ENCODE data around the gene BTBD19.
A peak's percentile ranks its signal among the peaks of the same experiment; 100 is the strongest.

The BTBD19 gene

DNA sequence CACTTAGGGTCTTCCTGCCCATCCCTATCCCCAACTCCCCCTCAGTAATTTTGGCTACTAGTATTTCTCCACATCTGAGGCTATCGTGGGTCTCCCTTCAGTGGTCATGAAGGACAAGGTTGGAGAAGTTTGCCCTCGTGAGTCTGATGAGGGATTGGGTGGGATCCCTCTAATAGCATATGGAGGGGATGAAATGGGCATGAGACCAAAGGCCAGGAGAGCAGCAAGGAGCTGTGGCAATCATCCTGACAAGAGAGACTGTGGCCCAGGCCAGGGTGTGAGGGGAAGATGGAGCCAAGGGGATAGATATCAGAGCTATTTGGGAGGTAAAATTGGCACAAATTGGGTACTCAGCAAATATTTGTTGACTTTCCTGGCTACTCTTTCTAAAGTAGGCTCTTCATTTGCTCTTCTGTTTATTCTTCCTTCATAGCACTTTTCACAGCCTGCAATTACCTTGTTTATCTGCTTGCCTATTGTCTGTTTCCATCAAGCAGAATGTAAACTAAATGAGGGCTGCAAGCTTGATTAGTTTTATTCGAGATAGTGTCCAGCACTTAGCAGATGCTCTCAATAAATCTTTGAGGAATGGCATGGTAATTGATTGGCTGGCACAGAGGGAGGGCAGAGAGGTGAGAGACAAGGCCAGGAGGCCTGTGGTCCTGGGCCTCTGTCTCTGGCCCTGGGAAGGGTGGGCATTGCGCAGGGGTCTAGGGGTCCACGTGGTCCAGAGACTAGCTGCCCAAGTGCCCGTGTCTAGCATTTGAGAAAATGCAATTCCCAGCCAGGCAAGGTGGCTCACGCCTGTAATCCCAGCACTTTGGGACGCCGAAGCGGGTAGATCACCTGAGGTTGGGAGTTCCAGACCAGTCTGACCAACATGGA, 9.6 kb upstream of the BTBD19 start:
- Histone ChIP-seq H3K36me3 (ENCODE audit: control insufficient read depth in 4 of 4, insufficient read depth in 4 of 4, low read length in 3 of 4) (peaks cover 6 to 19% (median 14%) of the 10 kb centered on the region in 4 experiments), H3K9me3 (ENCODE audit: control extremely low read depth in 1 of 5, control insufficient read depth in 4 of 5, insufficient read depth in 2 of 5, low read depth in 1 of 5, low read length in 4 of 5) (no peaks in the 10 kb centered on the region), H3K4me3 (ENCODE audit: control insufficient read depth in 1 of 7, extremely low read depth in 1 of 7, insufficient read depth in 4 of 7, low read depth in 2 of 7, low read length in 6 of 7) (no peak overlapping the region), H3K27ac (ENCODE audit: insufficient read depth in 1 of 2, low read depth in 1 of 2, low read length in 2 of 2, poor library complexity in 1 of 2, severe bottlenecking in 2 of 2) (peak overlapping the region in 1 of 2 experiments; percentile 71), H3K4me1 (ENCODE audit: control extremely low read depth in 1 of 4, control insufficient read depth in 4 of 4, insufficient read depth in 4 of 4, low read length in 3 of 4) (peaks cover 0 to 32% (median 24%) of the 10 kb centered on the region in 4 experiments), H3K27me3 (replicated peaks in 2 of 5; ENCODE audit: control insufficient read depth in 4 of 5, insufficient read depth in 5 of 5, low read length in 4 of 5) (no peaks in the 10 kb centered on the region)
- WGBS (ENCODE audit: insufficient coverage) = 94% methylated on average over 9 of the region's 10 CpGs
- CTCF ChIA-PET = interaction anchor here (0.8 to 5.5 kb wide), 8 partner anchors 8 to 44 kb away, joined by 3 to 32 read pairs (median 6); partner anchors contain the start of genes BEST4, BTBD19 and PTCH2
- POLR2A ChIA-PET = interaction anchor here (0.6 to 3.1 kb wide), 5 partner anchors 10 to 159 kb away, joined by 3 to 59 read pairs (median 21); partner anchors contain the start of genes BTBD19 and RPS8
- no peak for DNase-seq

DNA sequence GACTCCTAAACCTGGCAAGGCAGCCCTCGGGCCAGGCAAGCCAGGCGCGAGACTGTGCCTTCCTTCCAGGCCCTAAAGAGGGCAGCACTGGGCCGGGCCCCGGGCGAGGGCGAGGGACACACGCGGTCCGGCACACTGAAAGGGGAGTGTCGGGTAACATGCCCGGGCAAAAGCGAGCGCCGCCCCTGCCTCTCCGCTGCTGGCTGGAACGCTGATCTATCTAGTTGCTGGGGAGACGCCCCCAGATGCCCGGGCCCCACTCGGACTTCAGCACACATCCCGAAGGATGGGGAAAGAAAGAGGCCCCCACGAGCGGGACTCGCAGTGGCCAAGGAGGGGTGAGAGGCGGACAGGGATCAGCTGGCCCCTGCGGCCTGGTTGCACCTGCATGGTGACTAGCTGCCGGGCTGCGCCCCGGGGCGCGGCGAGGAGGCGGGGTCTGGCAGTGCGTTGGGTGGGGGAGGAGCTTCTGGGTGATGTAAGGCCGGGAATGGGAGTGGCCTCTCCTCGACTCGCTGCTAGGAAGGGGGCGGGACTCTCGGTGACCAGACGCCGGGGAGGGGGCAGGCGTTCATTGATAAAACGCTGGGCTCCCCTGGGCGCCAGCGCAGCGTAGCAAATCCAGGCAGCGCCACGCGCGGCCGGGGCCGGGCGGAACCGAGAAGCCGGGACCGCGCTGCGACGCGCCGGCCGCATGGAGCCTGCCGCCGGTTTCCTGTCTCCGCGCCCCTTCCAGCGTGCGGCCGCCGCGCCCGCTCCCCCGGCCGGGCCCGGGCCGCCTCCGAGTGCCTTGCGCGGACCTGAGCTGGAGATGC, 8.3 kb upstream of the BTBD19 start, which contains the start of gene PLK3:
Gene PLK3 (plus strand): TSS at position 608 of the 815 bp plus-strand sequence. CDS start 87 bp downstream, at position 695.
- peak within 1 kb of the TSS; percentile 58 to 86 (median 78) for H3K4me3 ChIP-seq (ENCODE audit: control insufficient read depth in 1 of 7, extremely low read depth in 1 of 7, insufficient read depth in 4 of 7, low read depth in 2 of 7, low read length in 6 of 7)
- no peaks in the 10 kb centered on the region for H3K9me3 ChIP-seq (ENCODE audit: control extremely low read depth in 1 of 5, control insufficient read depth in 4 of 5, insufficient read depth in 2 of 5, low read depth in 1 of 5, low read length in 4 of 5)
- ChIA-PET CTCF (interaction anchor here (0.7 to 5.5 kb wide), 13 partner anchors 9 to 514 kb away, joined by 3 to 32 read pairs (median 5); partner anchors contain the start of genes BEST4, BTBD19 and PTCH2), POLR2A (interaction anchor here (0.6 to 3.1 kb wide), 14 partner anchors 9 to 78 kb away, joined by 3 to 59 read pairs (median 6); partner anchors contain the start of genes BTBD19, RNU5D-1 and RPS8)
- H3K27me3 ChIP-seq (replicated peaks in 2 of 5; ENCODE audit: control insufficient read depth in 4 of 5, insufficient read depth in 5 of 5, low read length in 4 of 5) = no peaks in the 10 kb centered on the region
- peaks cover 6 to 29% (median 23%) of the 10 kb centered on the region in 4 experiments for H3K36me3 ChIP-seq (ENCODE audit: control insufficient read depth in 4 of 4, insufficient read depth in 4 of 4, low read length in 3 of 4)
- peak; percentile 97 to 99 (median 99) for DNase-seq
- H3K4me1 ChIP-seq (ENCODE audit: control extremely low read depth in 1 of 4, control insufficient read depth in 4 of 4, insufficient read depth in 4 of 4, low read length in 3 of 4) = peaks cover 0 to 32% (median 24%) of the 10 kb centered on the region in 4 experiments
- peak within 1 kb of the TSS in 1 of 2 experiments; percentile 71 for H3K27ac ChIP-seq (ENCODE audit: insufficient read depth in 1 of 2, low read depth in 1 of 2, low read length in 2 of 2, poor library complexity in 1 of 2, severe bottlenecking in 2 of 2)
- 0% methylated on average over 79 of the region's 79 CpGs for WGBS (ENCODE audit: insufficient coverage)

DNA sequence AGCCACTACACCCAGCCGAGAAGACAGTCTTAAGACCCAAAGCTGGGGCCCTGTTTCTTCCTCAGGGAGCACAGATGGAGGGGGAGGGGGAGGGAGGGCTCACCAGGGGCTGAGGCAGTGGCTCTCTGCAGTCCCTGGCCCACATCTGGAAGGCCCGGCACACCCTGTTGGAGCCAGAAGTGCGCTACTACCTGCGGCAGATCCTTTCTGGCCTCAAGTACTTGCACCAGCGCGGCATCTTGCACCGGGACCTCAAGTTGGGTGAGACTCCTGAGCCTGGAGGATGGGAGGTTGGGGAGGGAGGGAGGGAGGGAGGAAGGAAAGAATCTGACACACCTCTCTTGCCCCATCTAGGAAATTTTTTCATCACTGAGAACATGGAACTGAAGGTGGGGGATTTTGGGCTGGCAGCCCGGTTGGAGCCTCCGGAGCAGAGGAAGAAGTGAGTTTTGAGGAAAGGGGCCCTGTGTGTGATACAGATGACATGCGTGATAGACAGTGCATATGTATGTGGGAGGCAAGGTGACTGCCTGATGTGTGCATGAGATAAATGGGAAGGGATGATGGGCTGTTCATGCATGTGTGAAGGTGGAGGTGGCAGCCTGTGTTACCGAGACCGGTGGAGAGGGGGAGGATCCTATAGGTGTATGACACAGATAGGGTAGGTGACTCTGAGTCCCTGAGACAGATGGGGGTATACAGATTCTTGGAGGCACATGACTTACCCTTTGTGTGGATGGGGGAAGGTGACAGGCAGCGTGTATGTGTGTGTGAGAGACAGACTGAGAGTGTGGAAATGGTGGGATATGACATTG, 6.6 kb upstream of the BTBD19 start:
- DNase-seq = no peak
- Histone ChIP-seq H3K4me1 (ENCODE audit: control extremely low read depth in 1 of 4, control insufficient read depth in 4 of 4, insufficient read depth in 4 of 4, low read length in 3 of 4) (peaks cover 0 to 40% (median 34%) of the 10 kb centered on the region in 4 experiments), H3K36me3 (ENCODE audit: control insufficient read depth in 4 of 4, insufficient read depth in 4 of 4, low read length in 3 of 4) (peaks cover 6 to 43% (median 34%) of the 10 kb centered on the region in 4 experiments), H3K27ac (ENCODE audit: insufficient read depth in 1 of 2, low read depth in 1 of 2, low read length in 2 of 2, poor library complexity in 1 of 2, severe bottlenecking in 2 of 2) (no peak overlapping the region), H3K4me3 (ENCODE audit: control insufficient read depth in 1 of 7, extremely low read depth in 1 of 7, insufficient read depth in 4 of 7, low read depth in 2 of 7, low read length in 6 of 7) (peak overlapping the region in 4 of 7 experiments; percentile 21 to 42 (median 33)), H3K9me3 (ENCODE audit: control extremely low read depth in 1 of 5, control insufficient read depth in 4 of 5, insufficient read depth in 2 of 5, low read depth in 1 of 5, low read length in 4 of 5) (no peaks in the 10 kb centered on the region), H3K27me3 (replicated peaks in 2 of 5; ENCODE audit: control insufficient read depth in 4 of 5, insufficient read depth in 5 of 5, low read length in 4 of 5) (no peaks in the 10 kb centered on the region)
- POLR2A ChIA-PET = interaction anchor here (0.8 to 3.1 kb wide), 3 partner anchors 12 to 18 kb away, joined by 3 to 59 read pairs (median 10); no protein-coding TSS in a partner anchor
- CTCF ChIA-PET = interaction anchor here (1.3 to 5.5 kb wide), 5 partner anchors 7 to 20 kb away, joined by 3 to 32 read pairs (median 14); partner anchors contain the start of genes BEST4 and BTBD19
- 67% methylated on average over 8 of the region's 13 CpGs for WGBS (ENCODE audit: insufficient coverage)

DNA sequence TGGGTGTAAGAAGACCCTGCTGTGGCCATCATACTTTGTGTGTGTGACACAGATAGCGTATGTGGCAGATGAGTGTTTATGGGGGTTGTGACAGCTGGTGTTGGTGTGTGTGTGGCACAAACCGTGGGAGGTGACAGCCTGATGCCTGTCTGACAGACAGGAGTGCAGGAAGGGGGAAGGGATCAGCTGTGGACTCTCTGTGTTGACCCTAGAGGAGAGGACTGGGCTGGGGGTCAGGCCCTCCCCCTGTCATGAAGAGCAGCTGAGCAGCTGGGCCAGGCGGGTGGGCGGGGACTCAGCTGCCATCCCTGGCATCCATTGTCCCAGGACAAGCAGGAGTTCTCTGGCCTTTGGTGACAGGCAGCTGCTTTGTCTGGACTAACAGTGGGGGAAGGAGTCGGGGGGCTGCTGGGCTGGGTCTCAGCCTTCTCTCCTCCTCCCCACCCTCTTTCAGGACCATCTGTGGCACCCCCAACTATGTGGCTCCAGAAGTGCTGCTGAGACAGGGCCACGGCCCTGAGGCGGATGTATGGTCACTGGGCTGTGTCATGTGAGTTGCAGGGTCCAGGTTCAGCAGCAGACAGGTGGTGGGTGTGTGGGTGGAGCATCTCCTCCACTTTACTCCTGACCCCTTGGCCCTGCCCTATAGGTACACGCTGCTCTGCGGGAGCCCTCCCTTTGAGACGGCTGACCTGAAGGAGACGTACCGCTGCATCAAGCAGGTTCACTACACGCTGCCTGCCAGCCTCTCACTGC, 5.8 kb upstream of the BTBD19 start:
- Histone ChIP-seq H3K4me3 (ENCODE audit: control insufficient read depth in 1 of 7, extremely low read depth in 1 of 7, insufficient read depth in 4 of 7, low read depth in 2 of 7, low read length in 6 of 7) (peak overlapping the region in 1 of 7 experiments; percentile 33), H3K27me3 (replicated peaks in 2 of 5; ENCODE audit: control insufficient read depth in 4 of 5, insufficient read depth in 5 of 5, low read length in 4 of 5) (no peaks in the 10 kb centered on the region), H3K4me1 (ENCODE audit: control extremely low read depth in 1 of 4, control insufficient read depth in 4 of 4, insufficient read depth in 4 of 4, low read length in 3 of 4) (peaks cover 0 to 48% (median 41%) of the 10 kb centered on the region in 4 experiments), H3K9me3 (ENCODE audit: control extremely low read depth in 1 of 5, control insufficient read depth in 4 of 5, insufficient read depth in 2 of 5, low read depth in 1 of 5, low read length in 4 of 5) (no peaks in the 10 kb centered on the region), H3K27ac (ENCODE audit: insufficient read depth in 1 of 2, low read depth in 1 of 2, low read length in 2 of 2, poor library complexity in 1 of 2, severe bottlenecking in 2 of 2) (no peak overlapping the region), H3K36me3 (ENCODE audit: control insufficient read depth in 4 of 4, insufficient read depth in 4 of 4, low read length in 3 of 4) (peaks cover 6 to 45% (median 34%) of the 10 kb centered on the region in 4 experiments)
- no peak for DNase-seq
- 95% methylated on average over 10 of the region's 13 CpGs for WGBS (ENCODE audit: insufficient coverage)
- ChIA-PET CTCF (interaction anchor here (1.3 to 1.5 kb wide), 2 partner anchors 10 to 11 kb away, joined by 3 to 7 read pairs; no protein-coding TSS in a partner anchor), POLR2A (interaction anchor here (0.8 kb wide), 1 partner anchor 17 kb away, joined by 3 read pairs; no protein-coding TSS in a partner anchor)

DNA sequence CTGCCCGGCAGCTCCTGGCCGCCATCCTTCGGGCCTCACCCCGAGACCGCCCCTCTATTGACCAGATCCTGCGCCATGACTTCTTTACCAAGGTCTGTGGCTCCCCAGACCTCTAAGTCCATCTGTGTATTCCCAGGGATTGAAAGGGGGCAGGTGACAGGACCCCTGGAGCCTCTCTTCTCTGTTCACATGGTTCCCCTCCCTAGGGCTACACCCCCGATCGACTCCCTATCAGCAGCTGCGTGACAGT, 5.3 kb upstream of the BTBD19 start:
- DNase-seq = no peak
- CTCF ChIA-PET = interaction anchor here (1.0 to 1.5 kb wide), 4 partner anchors 10 to 27 kb away, joined by 3 to 7 read pairs (median 3); no protein-coding TSS in a partner anchor
- Histone ChIP-seq H3K4me1 (ENCODE audit: control extremely low read depth in 1 of 4, control insufficient read depth in 4 of 4, insufficient read depth in 4 of 4, low read length in 3 of 4) (peaks cover 0 to 53% (median 46%) of the 10 kb centered on the region in 4 experiments), H3K9me3 (ENCODE audit: control extremely low read depth in 1 of 5, control insufficient read depth in 4 of 5, insufficient read depth in 2 of 5, low read depth in 1 of 5, low read length in 4 of 5) (no peaks in the 10 kb centered on the region), H3K36me3 (ENCODE audit: control insufficient read depth in 4 of 4, insufficient read depth in 4 of 4, low read length in 3 of 4) (peaks cover 6 to 45% (median 34%) of the 10 kb centered on the region in 4 experiments), H3K27ac (ENCODE audit: insufficient read depth in 1 of 2, low read depth in 1 of 2, low read length in 2 of 2, poor library complexity in 1 of 2, severe bottlenecking in 2 of 2) (no peak overlapping the region), H3K27me3 (replicated peaks in 2 of 5; ENCODE audit: control insufficient read depth in 4 of 5, insufficient read depth in 5 of 5, low read length in 4 of 5) (no peaks in the 10 kb centered on the region), H3K4me3 (ENCODE audit: control insufficient read depth in 1 of 7, extremely low read depth in 1 of 7, insufficient read depth in 4 of 7, low read depth in 2 of 7, low read length in 6 of 7) (no peak overlapping the region)
- WGBS (ENCODE audit: insufficient coverage) = 98% methylated on average over 6 of the region's 9 CpGs
- POLR2A ChIA-PET = interaction anchor here (0.8 kb wide), 1 partner anchor 17 kb away, joined by 3 read pairs; no protein-coding TSS in a partner anchor

Data from common myeloid progenitor, CD34-positive (primary cell).